A549 (cell line): ENCODE measurements around the gene NOS1. TPM values are rescaled to one million over a fixed set of nuclear protein-coding genes. Genes with fewer than 3 reads are reported as not detected.
A peak's percentile ranks its signal among the peaks of the same experiment; 100 is the strongest.
"Not testable (repeated sequence)": the region's sequence is repeated elsewhere in the genome, so short reads cannot be mapped to it uniquely, and the experiment has no call there.

Experiments
- ATAC-seq, 2 experiments: fragments of 200-7000 bp in 1 of 2; fragments of >200 bp in 1 of 2; cut with Nextera tagmentation in 1 of 2; cut with Tn5 transposase in 1 of 2; 3 replicates each; pipeline versions ENCODE4 v1.8.0 to v1.9.1; 2018 to 2020; ENCODE audit warnings: mild to moderate bottlenecking in 1 of 2, moderate library complexity in 1 of 2
- CTCF ChIA-PET: fragments of 300-600 bp; sonication (Branson Sonifier 250); formaldehyde crosslinking; extraction: SDS; loops from one replicate; lab custom pipeline; 2021; ENCODE audit warnings: antibody characterized with exemption, inconsistent platforms; lab: Yijun Ruan, JAX
- POLR2A ChIA-PET: fragments of 350-600 bp; formaldehyde crosslinking; extraction: SDS; loops from one replicate; lab custom pipeline; 2021; ENCODE audit warnings: antibody characterized with exemption, inconsistent platforms; lab: Yijun Ruan, JAX
- DNase-seq, 2 experiments: peaks; one replicate each; pipeline versions ENCODE4 v3.0.0 to v3.0.0-alpha.2; 2011 to 2016; ENCODE audit warnings: low read depth in 1 of 2, low spot score in 1 of 2
- FAIRE-seq: peaks from 2 replicates; lab custom pipeline; 2011; peaks lifted over from hg19 to GRCh38; lab: Jason Lieb, UNC
- H3K27ac ChIP-seq, 2 experiments: fragments of >200 bp; sonication (Bioruptor Twin); formaldehyde crosslinking; 3 replicates each; pipeline ENCODE4 v1.5.1; 2016 to 2017
- H3K4me1 ChIP-seq: fragments of >200 bp; sonication (Bioruptor Twin); formaldehyde crosslinking; 3 replicates; pipeline ENCODE4 v1.6.1; 2016
- H3K4me2 ChIP-seq: fragments of >200 bp; sonication (Bioruptor Twin); formaldehyde crosslinking; 3 replicates; pipeline ENCODE4 v1.6.1; 2016
- H3K4me3 ChIP-seq: fragments of >200 bp; sonication (Bioruptor Twin); formaldehyde crosslinking; 3 replicates; pipeline ENCODE4 v1.5.1; 2016
- H3K9me3 ChIP-seq: fragments of >200 bp; sonication (Bioruptor Twin); formaldehyde crosslinking; 3 replicates; pipeline ENCODE4 v1.6.1; 2016
- ATOH8 ChIP-seq: fragments of 250-450 bp; sonication (Bioruptor Pico); IDR thresholded peaks from 2 replicates; pipeline ENCODE4 v1.5.0; 2020; ENCODE audit warnings: low read depth, mild to moderate bottlenecking, moderate library complexity
- BHLHE40 ChIP-seq: IDR thresholded peaks from 2 replicates; pipeline ENCODE4 v1.6.1; 2012; ENCODE audit warnings: low read depth, low read length, inconsistent platforms
- CBX8 ChIP-seq: fragments of 200-600 bp; sonication (generic); IDR thresholded peaks from 2 replicates; pipeline ENCODE4 v1.6.1; 2016
- CEBPB ChIP-seq, 2 experiments: fragments of >200 bp in 1 of 2; sonication (Bioruptor Twin) in 1 of 2; formaldehyde crosslinking in 1 of 2; IDR thresholded peaks; 2 replicates each; pipeline ENCODE4 v1.6.1; 2012 to 2016
- FOSL2 ChIP-seq, 2 experiments: fragments of 450-650 bp in 1 of 2; fragments of >200 bp in 1 of 2; sonication (Bioruptor Twin) in 1 of 2; formaldehyde crosslinking; IDR thresholded peaks; 2 replicates each; pipeline versions ENCODE4 v1.5.0 to v1.6.1; 2016 to 2020; ENCODE audit warnings: mild to moderate bottlenecking in 1 of 2, moderate library complexity in 1 of 2
- FOXS1 ChIP-seq: fragments of 250-450 bp; sonication (Bioruptor Pico); IDR thresholded peaks from 2 replicates; pipeline ENCODE4 v1.5.0; 2020; ENCODE audit warnings: mild to moderate bottlenecking, moderate library complexity
- GATA3 ChIP-seq: IDR thresholded peaks from 2 replicates; pipeline ENCODE4 v1.6.1; 2012; ENCODE audit warnings: borderline replicate concordance
- HDAC2 ChIP-seq: fragments of 200-600 bp; sonication (generic); IDR thresholded peaks from 2 replicates; pipeline ENCODE4 v1.6.1; 2016
- HEYL ChIP-seq: fragments of 250-450 bp; sonication (Bioruptor Pico); IDR thresholded peaks from 2 replicates; pipeline ENCODE4 v1.8.0; 2021; ENCODE audit warnings: mild to moderate bottlenecking, moderate library complexity
- JUN ChIP-seq, 2 experiments: fragments of >200 bp; sonication (Bioruptor Twin); formaldehyde crosslinking; IDR thresholded peaks; 2 replicates in 1 of 2; 3 replicates in 1 of 2; pipeline ENCODE4 v1.6.1; 2016 to 2017
- KDM5A ChIP-seq: fragments of 200-600 bp; sonication (generic); IDR thresholded peaks from 2 replicates; pipeline ENCODE4 v1.6.1; 2016; ENCODE audit warnings: antibody characterized with exemption, mild to moderate bottlenecking
- PHF8 ChIP-seq: fragments of 200-600 bp; sonication (generic); IDR thresholded peaks from 2 replicates; pipeline ENCODE4 v1.6.1; 2016; ENCODE audit warnings: low read depth, mild to moderate bottlenecking, antibody characterized with exemption, moderate library complexity, borderline replicate concordance
- POLR2AphosphoS2 ChIP-seq: conservative IDR thresholded peaks from 2 replicates; pipeline ENCODE4 v1.6.1; 2012; ENCODE audit warnings: low read length, improper control_type of control experiment, inconsistent platforms
- USF2 ChIP-seq: fragments of 450-650 bp; IDR thresholded peaks from 2 replicates; pipeline ENCODE4 v1.6.1; 2014; ENCODE audit warnings: antibody characterized with exemption
- ZNF302 ChIP-seq: fragments of 250-450 bp; sonication (Bioruptor Pico); IDR thresholded peaks from 2 replicates; pipeline ENCODE4 v1.9.0; 2021; ENCODE audit warnings: inconsistent platforms, mild to moderate bottlenecking, moderate library complexity
- WGBS: methylation state at CpG from one replicate; pipeline ENCODE4 v1.1.6; 2017; ENCODE audit errors: missing lambda C conversion rate; 5-methylcytosine and 5-hydroxymethylcytosine counted together
- polyA plus RNA-seq, 4 experiments: library from polyadenylated mRNA; depleted of rRNA in 3 of 4; stranded (reverse); fragments of >200 nt; fragmentation: RNase III in 1 of 4; extraction: RNeasy Plus Mini Kit Qiagen cat#74134 plus additional on column Dnase treatment in 1 of 4; gene quantifications; 2 replicates in 3 of 4; 3 replicates in 1 of 4; pipeline ENCODE4 v1.2.3, GENCODE V29; 2011 to 2017
- TF ChIP-seq, protein P1 (sequence below): fragments of >200 bp; sonication (Bioruptor Twin); formaldehyde crosslinking; IDR thresholded peaks from 3 replicates; pipeline ENCODE4 v1.5.1; 2016
- TF ChIP-seq, protein P2 (sequence below): IDR thresholded peaks from 2 replicates; pipeline ENCODE4 v1.6.1; 2012

The NOS1 gene
- polyA plus RNA-seq, 2 of the 4 experiments (the other 2 are of a cell fraction), result 0.10 to 0.39 TPM

DNA sequence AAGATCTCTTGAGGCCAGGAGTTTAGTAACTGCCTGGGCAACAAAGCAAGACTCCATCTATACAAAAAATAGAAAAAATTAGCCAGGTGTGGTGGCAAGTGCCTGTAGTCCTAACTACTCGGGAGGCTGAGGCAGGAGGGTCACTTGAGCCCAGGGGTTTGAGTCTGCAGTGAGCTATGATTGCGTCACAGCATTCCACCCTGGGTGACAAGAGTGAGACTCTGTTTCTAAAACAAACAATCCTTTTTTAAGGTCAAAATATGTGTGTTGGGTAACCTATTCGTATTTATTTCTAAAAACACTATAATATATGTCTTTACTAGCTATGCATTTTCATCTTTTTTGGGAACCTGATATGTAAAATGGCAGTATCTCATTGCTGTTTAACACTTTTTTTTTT, 178.6 kb downstream of the NOS1 start:
- FAIRE-seq (no peak), DNase-seq (no peak), ATAC-seq (no peak)
- H3K9me3 ChIP-seq, result peaks cover 14% of the 10 kb centered on the region
- 97% methylated on average over 3 of the region's 3 CpGs for WGBS
- no peak overlapping the region for H3K4me2 ChIP-seq
- no peak for TF ChIP-seq POLR2AphosphoS2
- peak; percentile 6 to 23; a peak in 2 of 4 replicates for TF ChIP-seq CEBPB (IDR thresholded peaks at IDR 0.05)
- no peak overlapping the region for H3K4me3 ChIP-seq
- H3K27ac ChIP-seq, result no peak overlapping the region
- H3K4me1 ChIP-seq, result no peaks in the 10 kb centered on the region
- ChIA-PET POLR2A (no interaction called here), CTCF (interaction anchor here (0.7 kb wide), 2 partner anchors 72 to 76 kb away, joined by 3 read pairs; no protein-coding TSS in a partner anchor)

DNA sequence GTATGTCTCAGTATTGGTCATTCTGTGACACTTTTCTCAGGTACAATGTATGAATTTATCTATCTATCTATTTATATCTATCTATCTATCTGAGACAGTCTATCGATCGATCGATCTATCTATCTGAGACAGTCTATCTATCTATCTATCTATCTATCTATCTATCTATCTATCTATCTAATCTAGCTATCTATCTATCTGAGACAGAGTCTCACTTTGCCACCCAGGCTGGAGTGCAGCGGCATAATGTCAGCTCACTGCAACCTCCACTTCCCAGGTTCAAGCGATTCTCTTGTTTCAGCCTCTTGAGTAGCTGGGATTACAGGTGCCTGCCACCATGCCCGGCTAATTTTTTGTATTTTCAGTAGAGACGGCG, 180.0 kb downstream of the NOS1 start:
- WGBS, result 84% methylated on average over 8 of the region's 8 CpGs
- H3K4me2 ChIP-seq, H3K4me3 ChIP-seq, DNase-seq, H3K4me1 ChIP-seq, H3K27ac ChIP-seq, POLR2A ChIA-PET, FAIRE-seq, ATAC-seq: not testable (repeated sequence)
- CTCF ChIA-PET, result interaction anchor here (0.9 kb wide), 1 partner anchor 11 kb away, joined by 3 read pairs; no protein-coding TSS in a partner anchor
- H3K9me3 ChIP-seq, result peaks cover 14% of the 10 kb centered on the region

DNA sequence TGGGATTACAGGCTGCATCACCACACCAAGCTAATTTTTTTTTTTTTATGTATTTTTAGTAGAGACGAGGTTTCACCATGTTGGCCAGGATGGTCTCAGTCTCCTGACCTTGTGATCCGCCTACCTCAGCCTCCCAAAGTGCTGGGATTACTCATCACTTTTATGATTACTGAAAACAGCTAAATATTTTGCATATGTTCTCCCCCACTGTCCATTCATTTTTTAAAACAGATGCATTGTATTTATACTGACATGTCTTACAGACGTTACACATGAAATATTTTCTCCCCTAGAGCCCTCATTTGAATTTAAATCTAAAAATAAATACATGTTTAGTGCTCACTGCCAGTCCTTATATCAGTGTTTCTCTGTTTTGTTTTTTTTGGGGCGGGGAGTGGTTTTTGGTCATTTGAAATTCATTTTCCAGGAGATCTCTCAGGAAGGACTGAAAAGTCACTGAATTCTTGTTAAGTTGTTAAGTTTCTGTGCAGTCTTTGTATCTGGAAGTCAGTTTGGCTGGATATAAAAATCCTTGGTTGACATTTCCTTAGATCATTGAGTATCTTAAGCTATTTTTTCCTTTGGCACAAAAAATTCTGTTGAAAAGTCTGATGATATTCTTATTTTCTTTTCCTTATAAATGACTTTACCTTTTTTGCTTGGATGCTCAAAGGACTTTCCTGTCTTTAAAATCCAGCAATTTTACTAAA, 180.5 kb downstream of the NOS1 start:
- WGBS, result 71% methylated on average over 4 of the region's 4 CpGs

More for the DNA sequence above, 180.5 kb downstream of the NOS1 start:
- POLR2A ChIA-PET, result no interaction called here
- H3K4me2 ChIP-seq, result no peak overlapping the region
- TF ChIP-seq, protein P1, sequence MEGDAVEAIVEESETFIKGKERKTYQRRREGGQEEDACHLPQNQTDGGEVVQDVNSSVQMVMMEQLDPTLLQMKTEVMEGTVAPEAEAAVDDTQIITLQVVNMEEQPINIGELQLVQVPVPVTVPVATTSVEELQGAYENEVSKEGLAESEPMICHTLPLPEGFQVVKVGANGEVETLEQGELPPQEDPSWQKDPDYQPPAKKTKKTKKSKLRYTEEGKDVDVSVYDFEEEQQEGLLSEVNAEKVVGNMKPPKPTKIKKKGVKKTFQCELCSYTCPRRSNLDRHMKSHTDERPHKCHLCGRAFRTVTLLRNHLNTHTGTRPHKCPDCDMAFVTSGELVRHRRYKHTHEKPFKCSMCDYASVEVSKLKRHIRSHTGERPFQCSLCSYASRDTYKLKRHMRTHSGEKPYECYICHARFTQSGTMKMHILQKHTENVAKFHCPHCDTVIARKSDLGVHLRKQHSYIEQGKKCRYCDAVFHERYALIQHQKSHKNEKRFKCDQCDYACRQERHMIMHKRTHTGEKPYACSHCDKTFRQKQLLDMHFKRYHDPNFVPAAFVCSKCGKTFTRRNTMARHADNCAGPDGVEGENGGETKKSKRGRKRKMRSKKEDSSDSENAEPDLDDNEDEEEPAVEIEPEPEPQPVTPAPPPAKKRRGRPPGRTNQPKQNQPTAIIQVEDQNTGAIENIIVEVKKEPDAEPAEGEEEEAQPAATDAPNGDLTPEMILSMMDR, result no peak
- no peak for TF ChIP-seq PHF8
- no peak for TF ChIP-seq CBX8
- no peak for TF ChIP-seq HEYL (CRISPR knock-in tag)
- TF ChIP-seq BHLHE40, result no peak
- no peak for TF ChIP-seq JUN (IDR thresholded peaks at IDR 0.05)
- no peak for TF ChIP-seq ZNF302
- TF ChIP-seq FOSL2 (IDR thresholded peaks at IDR 0.05), result no peak
- TF ChIP-seq FOSL2 (CRISPR knock-in tag; IDR thresholded peaks at IDR 0.05), result no peak
- no peak for TF ChIP-seq FOXS1
- no peak for TF ChIP-seq ATOH8 (CRISPR knock-in tag)
- no peak for TF ChIP-seq HDAC2
- TF ChIP-seq, protein P2, sequence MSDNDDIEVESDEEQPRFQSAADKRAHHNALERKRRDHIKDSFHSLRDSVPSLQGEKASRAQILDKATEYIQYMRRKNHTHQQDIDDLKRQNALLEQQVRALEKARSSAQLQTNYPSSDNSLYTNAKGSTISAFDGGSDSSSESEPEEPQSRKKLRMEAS, result no peak
- no peak for TF ChIP-seq CEBPB (IDR thresholded peaks at IDR 0.05)
- TF ChIP-seq GATA3, result no peak
- TF ChIP-seq USF2, result no peak
- TF ChIP-seq KDM5A, result no peak
- no peak overlapping the region for H3K4me3 ChIP-seq
- no peak for ATAC-seq
- no peak for DNase-seq
- H3K9me3 ChIP-seq, result peaks cover 14% of the 10 kb centered on the region
- CTCF ChIA-PET, result interaction anchor here (0.8 kb wide), 1 partner anchor 32 kb away, joined by 3 read pairs; no protein-coding TSS in a partner anchor
- H3K27ac ChIP-seq, result no peak overlapping the region
- 0 out of 3 replicates have a peak, but pooled peaks cover 6% of the 10 kb centered on the region for H3K4me1 ChIP-seq
- no peak for FAIRE-seq
